ENCODE measurements around the gene ENPEP.
"Not testable (repeated sequence)": the region's sequence is repeated elsewhere in the genome, so short reads cannot be mapped to it uniquely, and the experiment has no call there.

Gene ENPEP

GRCh38 chr4:110475881-110476818 lies at the start of gene ENPEP:
Gene ENPEP, plus strand, starts transcription at chr4:110476155. Its CDS starts 260 bp downstream, at chr4:110476415.
- Histone ChIP-seq H3K27ac (ENCODE audit: low read depth, low read length) (no peak within 1 kb of the TSS), H3K4me1 (ENCODE audit: insufficient read depth, low read length) (peaks cover 6% of the 10 kb centered on the region), H3K9ac (ENCODE audit: low read length) (no peak within 1 kb of the TSS), H3K4me3 (ENCODE audit: low read depth in 1 of 2, low read length in 2 of 2) (peak within 1 kb of the TSS in 1 of 2 donors; percentile 59), H3K27me3 (ENCODE audit: control insufficient read depth in 1 of 2, insufficient read depth in 2 of 2, low read length in 2 of 2) (no peaks in the 10 kb centered on the region), H3K36me3 (ENCODE audit: insufficient read depth, low read length) (no peaks in the 10 kb centered on the region), H3K9me3 (ENCODE audit: low read length) (no peaks in the 10 kb centered on the region)

DNA sequence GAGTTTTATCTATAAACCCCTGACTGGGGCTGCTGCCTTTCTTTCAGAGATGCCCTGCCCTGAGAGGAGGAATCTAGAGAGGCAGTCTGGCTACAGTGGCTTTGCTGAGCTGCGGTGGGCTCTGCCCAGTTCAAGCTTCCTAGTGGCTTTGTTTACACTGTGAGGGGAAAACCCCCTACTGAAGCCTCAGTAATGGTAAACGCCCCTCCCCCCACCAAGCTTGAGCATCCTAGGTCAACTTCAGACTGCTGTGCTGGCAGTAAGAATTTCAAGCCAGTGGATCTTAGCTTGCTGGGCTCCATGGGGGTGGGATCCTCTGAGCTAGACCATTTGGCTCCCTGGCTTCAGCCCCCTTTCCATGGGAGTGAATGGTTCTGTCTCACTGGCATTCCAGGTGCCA lies 44.1 kb upstream of the ENPEP start:
- not testable (repeated sequence) for H3K9me3 ChIP-seq (ENCODE audit: low read length); H3K27ac ChIP-seq (ENCODE audit: low read depth, low read length); H3K27me3 ChIP-seq (ENCODE audit: control insufficient read depth in 1 of 2, insufficient read depth in 2 of 2, low read length in 2 of 2); H3K36me3 ChIP-seq (ENCODE audit: insufficient read depth, low read length); H3K9ac ChIP-seq (ENCODE audit: low read length); H3K4me1 ChIP-seq (ENCODE audit: insufficient read depth, low read length); H3K4me3 ChIP-seq (ENCODE audit: low read depth in 1 of 2, low read length in 2 of 2)

DNA sequence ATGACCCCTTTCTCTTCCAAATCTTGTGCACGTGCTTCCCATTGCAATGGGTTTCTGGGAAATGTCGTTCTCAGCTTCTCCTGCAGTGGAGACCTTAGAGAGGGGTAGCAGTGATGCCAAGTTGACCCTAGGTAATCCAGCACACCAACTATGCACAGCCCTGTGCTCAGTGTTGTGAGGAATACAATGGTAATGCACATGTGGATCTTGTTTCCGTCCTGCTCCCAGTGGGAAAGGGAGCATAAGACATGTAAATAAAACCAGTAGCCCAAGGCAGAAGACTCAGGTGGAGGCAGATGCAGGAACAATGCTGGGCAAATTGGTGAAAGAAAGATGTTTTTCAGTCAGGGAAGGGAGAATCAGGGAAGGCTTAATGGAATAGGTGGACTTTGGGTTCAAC lies 38.7 kb upstream of the ENPEP start:
- H3K4me3 ChIP-seq (ENCODE audit: low read depth in 1 of 2, low read length in 2 of 2); H3K9me3 ChIP-seq (ENCODE audit: low read length); H3K9ac ChIP-seq (ENCODE audit: low read length); H3K27ac ChIP-seq (ENCODE audit: low read depth, low read length); H3K4me1 ChIP-seq (ENCODE audit: insufficient read depth, low read length); H3K36me3 ChIP-seq (ENCODE audit: insufficient read depth, low read length); H3K27me3 ChIP-seq (ENCODE audit: control insufficient read depth in 1 of 2, insufficient read depth in 2 of 2, low read length in 2 of 2): not testable (repeated sequence)

DNA sequence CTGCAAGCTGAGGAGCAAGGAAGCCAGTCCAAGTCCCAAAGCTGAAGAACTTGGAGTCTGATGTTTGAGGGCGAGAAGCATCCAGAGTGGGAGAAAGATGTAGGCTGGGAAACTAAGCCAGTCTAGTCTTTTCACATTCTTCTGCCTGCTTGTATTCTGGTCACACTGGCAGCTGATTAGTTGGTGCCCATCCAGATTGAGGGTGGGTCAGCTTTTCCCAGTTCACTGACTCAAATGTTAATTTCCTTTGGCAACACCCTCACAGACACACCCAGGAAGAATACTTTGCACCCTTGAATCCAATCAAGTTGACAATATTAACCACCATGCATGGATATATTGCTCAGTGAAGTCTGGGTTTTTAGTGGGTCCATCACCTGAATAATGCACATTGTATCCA lies 36.7 kb upstream of the ENPEP start:
- not testable (repeated sequence) for H3K9ac ChIP-seq (ENCODE audit: low read length); H3K4me3 ChIP-seq (ENCODE audit: low read depth in 1 of 2, low read length in 2 of 2); H3K36me3 ChIP-seq (ENCODE audit: insufficient read depth, low read length); H3K27me3 ChIP-seq (ENCODE audit: control insufficient read depth in 1 of 2, insufficient read depth in 2 of 2, low read length in 2 of 2); H3K27ac ChIP-seq (ENCODE audit: low read depth, low read length); H3K4me1 ChIP-seq (ENCODE audit: insufficient read depth, low read length); H3K9me3 ChIP-seq (ENCODE audit: low read length)

GRCh38 chr4:110442309-110442708 lies 33.6 kb upstream of the ENPEP start:
- Histone ChIP-seq H3K9me3 (ENCODE audit: low read length) (no peaks in the 10 kb centered on the region), H3K36me3 (ENCODE audit: insufficient read depth, low read length) (no peaks in the 10 kb centered on the region), H3K27ac (ENCODE audit: low read depth, low read length) (no peak overlapping the region), H3K27me3 (ENCODE audit: control insufficient read depth in 1 of 2, insufficient read depth in 2 of 2, low read length in 2 of 2) (no peaks in the 10 kb centered on the region), H3K9ac (ENCODE audit: low read length) (no peak overlapping the region), H3K4me1 (ENCODE audit: insufficient read depth, low read length) (no peaks in the 10 kb centered on the region), H3K4me3 (ENCODE audit: low read depth in 1 of 2, low read length in 2 of 2) (no peak overlapping the region)

DNA sequence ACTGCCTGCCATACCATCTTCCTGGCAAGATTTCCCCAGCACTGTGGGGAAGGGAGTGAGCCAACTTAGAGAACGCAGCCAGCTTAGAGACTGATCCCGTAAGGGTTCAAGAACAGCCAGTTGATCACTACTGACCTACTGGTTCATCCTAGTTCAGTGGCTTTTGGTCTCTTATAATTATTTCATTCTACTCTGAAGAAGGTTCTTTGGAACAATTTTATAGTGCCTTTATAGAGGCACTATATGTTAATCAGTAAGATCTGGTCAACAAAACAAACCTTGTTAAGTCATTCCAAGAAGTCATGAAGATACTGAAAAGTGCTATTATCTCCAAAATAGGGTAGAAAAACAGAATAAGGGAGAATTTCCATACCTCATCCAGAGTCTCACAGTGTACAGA lies 33.2 kb upstream of the ENPEP start:
- H3K4me3 ChIP-seq (ENCODE audit: low read depth in 1 of 2, low read length in 2 of 2): no peak overlapping the region
- H3K9ac ChIP-seq (ENCODE audit: low read length): no peak overlapping the region
- no peak overlapping the region for H3K27ac ChIP-seq (ENCODE audit: low read depth, low read length)
- H3K36me3 ChIP-seq (ENCODE audit: insufficient read depth, low read length): no peaks in the 10 kb centered on the region
- H3K4me1 ChIP-seq (ENCODE audit: insufficient read depth, low read length): no peaks in the 10 kb centered on the region
- H3K27me3 ChIP-seq (ENCODE audit: control insufficient read depth in 1 of 2, insufficient read depth in 2 of 2, low read length in 2 of 2): no peaks in the 10 kb centered on the region
- H3K9me3 ChIP-seq (ENCODE audit: low read length): no peaks in the 10 kb centered on the region

DNA sequence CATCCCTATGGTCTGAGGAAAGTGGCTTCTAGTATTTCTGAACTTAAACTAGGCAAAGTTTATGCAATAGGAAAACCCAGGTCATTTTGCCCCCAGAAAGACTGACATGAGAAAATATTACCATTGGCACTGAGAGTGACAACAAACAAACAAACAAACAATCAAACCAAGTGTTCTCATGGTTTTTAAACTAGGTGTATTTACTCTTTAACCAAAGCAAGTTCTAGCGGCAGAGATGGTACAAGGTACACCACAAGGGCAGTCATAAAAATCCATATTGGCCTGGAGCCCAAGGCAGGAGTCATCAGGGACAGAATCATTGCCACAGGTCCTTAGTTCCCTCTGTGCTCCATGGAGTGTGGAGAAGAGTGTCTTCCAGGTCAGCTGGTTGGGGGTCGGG lies 26.0 kb upstream of the ENPEP start:
- no peaks in the 10 kb centered on the region for H3K36me3 ChIP-seq (ENCODE audit: insufficient read depth, low read length)
- no peak overlapping the region for H3K27ac ChIP-seq (ENCODE audit: low read depth, low read length)
- no peak overlapping the region for H3K4me3 ChIP-seq (ENCODE audit: low read depth in 1 of 2, low read length in 2 of 2)
- no peak overlapping the region for H3K9ac ChIP-seq (ENCODE audit: low read length)
- H3K9me3 ChIP-seq (ENCODE audit: low read length): no peaks in the 10 kb centered on the region
- no peaks in the 10 kb centered on the region for H3K27me3 ChIP-seq (ENCODE audit: control insufficient read depth in 1 of 2, insufficient read depth in 2 of 2, low read length in 2 of 2)
- no peaks in the 10 kb centered on the region for H3K4me1 ChIP-seq (ENCODE audit: insufficient read depth, low read length)

DNA sequence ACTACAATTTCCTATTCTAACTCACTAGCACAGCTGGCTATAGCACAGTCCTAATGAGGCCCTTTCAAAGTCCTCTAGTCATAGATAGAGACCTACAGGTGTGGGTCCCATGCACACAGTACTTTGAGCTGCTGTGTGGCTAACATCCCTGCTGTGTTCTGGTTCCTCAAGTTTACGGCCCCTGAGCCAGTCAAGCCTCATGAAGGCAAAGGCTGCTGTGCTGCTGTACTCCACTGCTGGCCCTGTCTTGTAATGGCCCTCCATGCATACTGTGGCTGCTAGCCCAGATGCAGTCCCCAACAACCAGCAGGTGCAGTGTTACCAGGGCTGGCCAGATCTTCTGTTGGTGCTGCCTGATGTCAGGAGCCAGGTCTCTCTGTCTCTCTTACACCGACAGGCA lies 23.4 kb upstream of the ENPEP start:
- no peaks in the 10 kb centered on the region for H3K36me3 ChIP-seq (ENCODE audit: insufficient read depth, low read length)
- H3K27ac ChIP-seq (ENCODE audit: low read depth, low read length): no peak overlapping the region
- no peak overlapping the region for H3K4me3 ChIP-seq (ENCODE audit: low read depth in 1 of 2, low read length in 2 of 2)
- no peak overlapping the region for H3K9ac ChIP-seq (ENCODE audit: low read length)
- H3K27me3 ChIP-seq (ENCODE audit: control insufficient read depth in 1 of 2, insufficient read depth in 2 of 2, low read length in 2 of 2): no peaks in the 10 kb centered on the region
- no peaks in the 10 kb centered on the region for H3K9me3 ChIP-seq (ENCODE audit: low read length)
- H3K4me1 ChIP-seq (ENCODE audit: insufficient read depth, low read length): no peaks in the 10 kb centered on the region

DNA sequence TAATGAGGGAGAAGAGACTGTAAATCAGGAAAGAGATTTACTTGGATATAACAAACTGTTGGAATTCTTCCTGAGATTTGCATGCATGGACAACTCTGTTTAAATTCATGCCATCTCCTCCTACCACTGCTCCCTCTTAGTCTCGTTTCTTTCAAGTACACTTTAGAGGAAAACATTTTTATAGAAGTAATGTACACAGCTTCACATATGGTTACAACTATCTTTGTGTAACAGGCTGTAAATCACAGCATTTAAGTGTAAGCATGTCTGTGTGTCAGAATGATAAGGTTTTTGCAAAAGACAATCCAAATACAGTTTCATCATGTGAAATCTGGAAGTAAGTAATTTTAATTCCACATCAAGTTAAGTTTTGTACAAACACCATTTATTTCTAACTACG lies 21.5 kb upstream of the ENPEP start:
- Histone ChIP-seq H3K4me3 (ENCODE audit: low read depth in 1 of 2, low read length in 2 of 2) (no peak overlapping the region), H3K4me1 (ENCODE audit: insufficient read depth, low read length) (no peaks in the 10 kb centered on the region), H3K27me3 (ENCODE audit: control insufficient read depth in 1 of 2, insufficient read depth in 2 of 2, low read length in 2 of 2) (no peaks in the 10 kb centered on the region), H3K36me3 (ENCODE audit: insufficient read depth, low read length) (no peaks in the 10 kb centered on the region), H3K9me3 (ENCODE audit: low read length) (no peaks in the 10 kb centered on the region), H3K9ac (ENCODE audit: low read length) (no peak overlapping the region), H3K27ac (ENCODE audit: low read depth, low read length) (no peak overlapping the region)

DNA sequence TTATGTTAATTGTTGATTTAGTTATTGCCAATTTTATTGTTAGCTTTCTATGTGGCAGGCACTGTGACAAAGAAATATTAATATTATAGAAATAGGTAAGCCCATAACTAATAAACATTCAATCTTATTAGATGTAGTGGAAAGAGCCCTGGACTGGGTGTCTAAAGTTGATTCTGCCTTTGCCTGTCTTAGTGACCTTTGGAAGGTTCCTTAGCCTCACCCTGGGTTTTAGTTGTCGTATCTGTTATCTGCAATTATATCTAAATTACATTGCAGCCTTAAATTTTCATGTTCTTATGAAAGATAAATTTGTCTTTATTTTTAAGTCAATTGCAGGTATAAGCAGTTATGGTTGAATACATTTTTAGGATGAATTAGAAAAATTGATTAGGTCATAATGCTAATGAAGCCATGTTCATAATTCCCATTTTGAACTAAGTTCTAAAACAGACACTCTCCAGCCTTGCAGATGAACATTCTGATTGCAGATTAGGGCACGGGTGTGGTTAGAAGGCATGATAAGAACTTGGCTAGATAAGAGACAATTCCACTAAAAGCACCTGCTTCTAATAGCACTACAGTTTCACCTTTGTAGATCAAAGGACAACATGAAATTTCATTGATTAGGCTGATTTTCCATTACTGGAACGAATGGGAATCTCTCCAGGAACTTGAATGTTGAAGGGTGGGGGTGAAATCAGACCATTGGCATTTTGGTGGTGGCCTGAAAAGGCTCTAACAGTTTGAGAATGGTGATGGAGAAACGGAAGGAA lies 17.3 kb upstream of the ENPEP start:
- H3K9me3 ChIP-seq (ENCODE audit: low read length): no peaks in the 10 kb centered on the region
- H3K27ac ChIP-seq (ENCODE audit: low read depth, low read length): no peak overlapping the region
- H3K4me1 ChIP-seq (ENCODE audit: insufficient read depth, low read length): no peaks in the 10 kb centered on the region
- H3K27me3 ChIP-seq (ENCODE audit: control insufficient read depth in 1 of 2, insufficient read depth in 2 of 2, low read length in 2 of 2): no peaks in the 10 kb centered on the region
- H3K36me3 ChIP-seq (ENCODE audit: insufficient read depth, low read length): no peaks in the 10 kb centered on the region
- H3K9ac ChIP-seq (ENCODE audit: low read length): no peak overlapping the region
- no peak overlapping the region for H3K4me3 ChIP-seq (ENCODE audit: low read depth in 1 of 2, low read length in 2 of 2)

DNA sequence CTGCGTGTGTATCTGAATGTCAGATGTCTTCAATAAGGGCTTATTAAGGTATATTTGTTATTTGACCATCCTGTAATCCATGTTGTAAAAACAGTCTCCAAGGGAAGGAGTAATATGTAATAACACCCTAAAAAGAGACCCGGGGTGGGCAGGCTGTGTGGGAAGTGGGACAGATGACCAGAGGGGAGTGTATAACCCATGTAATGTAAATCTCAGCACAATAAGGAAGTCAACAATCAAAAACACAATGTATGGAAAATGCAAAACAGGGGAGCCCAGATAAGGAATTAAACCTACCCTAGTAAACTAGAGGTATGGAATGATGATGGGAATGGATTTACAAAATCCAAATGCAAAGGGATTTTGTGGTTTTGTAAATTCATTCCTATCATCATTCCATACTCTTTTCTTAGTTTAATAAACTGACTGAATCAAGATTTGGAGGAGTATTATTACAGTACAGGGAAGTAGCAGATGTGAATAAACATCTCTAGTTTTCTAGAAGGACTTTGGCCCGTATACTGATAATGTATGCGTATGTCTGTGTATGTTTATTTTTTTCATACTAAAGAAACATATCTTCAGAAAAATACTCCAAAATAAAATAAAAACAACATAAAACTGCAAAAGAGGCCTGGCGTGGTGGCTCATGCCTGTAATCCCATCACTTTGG lies 15.7 kb upstream of the ENPEP start:
- H3K27ac ChIP-seq (ENCODE audit: low read depth, low read length): no peak overlapping the region
- no peaks in the 10 kb centered on the region for H3K36me3 ChIP-seq (ENCODE audit: insufficient read depth, low read length)
- no peak overlapping the region for H3K9ac ChIP-seq (ENCODE audit: low read length)
- H3K9me3 ChIP-seq (ENCODE audit: low read length): no peaks in the 10 kb centered on the region
- no peak overlapping the region for H3K4me3 ChIP-seq (ENCODE audit: low read depth in 1 of 2, low read length in 2 of 2)
- no peaks in the 10 kb centered on the region for H3K27me3 ChIP-seq (ENCODE audit: control insufficient read depth in 1 of 2, insufficient read depth in 2 of 2, low read length in 2 of 2)
- H3K4me1 ChIP-seq (ENCODE audit: insufficient read depth, low read length): no peaks in the 10 kb centered on the region
